GM19463 (cell line): ENCODE data around the gene PTPN1.

Experiments used
- ATAC-seq: cut with Tn5 transposase; IDR thresholded peaks from one replicate; pipeline ENCODE4 v1.9.1; 2021; ENCODE audit warnings: mild to moderate bottlenecking, moderate library complexity; ENCODE audit not compliant: unreplicated experiment

Gene PTPN1

GRCh38 chr20:50628853-50629669, 118.9 kb downstream of the PTPN1 start:
- ATAC-seq = no peak

GRCh38 chr20:50629670-50630045, 119.5 kb downstream of the PTPN1 start:
- no peak for ATAC-seq

GRCh38 chr20:50630578-50631263, 120.5 kb downstream of the PTPN1 start:
- no peak for ATAC-seq

- ATAC-seq = no peak
Observed at GRCh38 chr20:50632236-50632635, 122.1 kb downstream of the PTPN1 start.

- ATAC-seq = no peak
Observed at GRCh38 chr20:50632701-50633100, 122.5 kb downstream of the PTPN1 start.

- ATAC-seq = no peak
Observed at GRCh38 chr20:50633361-50633760, 123.2 kb downstream of the PTPN1 start.

GRCh38 chr20:50634191-50634590, 124.0 kb downstream of the PTPN1 start:
- ATAC-seq = no peak
